CD4-positive, alpha-beta T cell (primary cell): ENCODE results near the gene ZNF319. TPM values are rescaled to one million over a fixed set of nuclear protein-coding genes. Genes with fewer than 3 reads are reported as not detected.

Source experiments
- ATAC-seq: fragments of 200-7000 bp; cut with Tn5 transposase; one replicate; pipeline ENCODE4 v1.10.0; 2022; ENCODE audit warnings: mild to moderate bottlenecking; ENCODE audit not compliant: poor library complexity
- CTCF ChIA-PET: fragments of 350-600 bp; sonication (Branson Sonifier 250); formaldehyde crosslinking; loops from one replicate; lab custom pipeline; 2021; ENCODE audit warnings: antibody characterized with exemption, inconsistent platforms; lab: Charles Lee
- POLR2A ChIA-PET: fragments of 350-600 bp; sonication (Branson Sonifier 250); formaldehyde crosslinking; loops from one replicate; lab custom pipeline; 2021; ENCODE audit warnings: antibody characterized with exemption, inconsistent platforms; lab: Charles Lee
- DNase-seq, 14 experiments: peaks; one replicate each; pipeline ENCODE4 v3.0.0-alpha.2; 2013 to 2020; ENCODE audit warnings: mixed read lengths in 2 of 14
- H3K27ac ChIP-seq, 2 donors: one replicate each; pipeline versions ENCODE4 v1.5.1 to v1.7.0; 2013; ENCODE audit warnings: low read length in 2 of 2, low read depth in 1 of 2, mild to moderate bottlenecking in 1 of 2
- H3K27me3 ChIP-seq, 2 experiments: 1 replicate in 1 of 2; 2 replicates in 1 of 2; pipeline versions ENCODE4 v1.6.1 to v1.7.0; 2013; ENCODE audit warnings: low read length in 2 of 2, control low read depth in 1 of 2, mild to moderate bottlenecking in 1 of 2, moderate library complexity in 1 of 2; ENCODE audit not compliant: insufficient read depth in 2 of 2, control insufficient read depth in 1 of 2
- H3K36me3 ChIP-seq: one replicate; pipeline ENCODE4 v1.6.1; 2013; ENCODE audit warnings: low read length, control low read depth; ENCODE audit not compliant: insufficient read depth
- H3K4me1 ChIP-seq: one replicate; pipeline ENCODE4 v1.6.1; 2013; ENCODE audit warnings: low read length, control low read depth; ENCODE audit not compliant: insufficient read depth
- H3K4me3 ChIP-seq: one replicate; pipeline ENCODE4 v1.5.1; 2013; ENCODE audit warnings: mild to moderate bottlenecking, low read length, moderate library complexity
- H3K9me3 ChIP-seq, 2 experiments: 1 replicate in 1 of 2; 2 replicates in 1 of 2; pipeline versions ENCODE4 v1.6.1 to v1.7.0; 2013; ENCODE audit warnings: low read length in 2 of 2, mild to moderate bottlenecking in 2 of 2, control low read depth in 1 of 2, moderate library complexity in 1 of 2; ENCODE audit not compliant: control insufficient read depth in 1 of 2, insufficient read depth in 1 of 2
- H3K27ac Mint-ChIP-seq: one replicate; pipeline ENCODE4 v1.8.0; 2020; ENCODE audit warnings: mixed read lengths
- H3K27me3 Mint-ChIP-seq: one replicate; pipeline ENCODE4 v1.8.0; 2021; ENCODE audit warnings: mixed read lengths
- H3K36me3 Mint-ChIP-seq: one replicate; pipeline ENCODE4 v1.8.0; 2021; ENCODE audit warnings: low read depth, mixed read lengths
- H3K4me1 Mint-ChIP-seq: one replicate; pipeline ENCODE4 v1.8.0; 2021; ENCODE audit warnings: low read depth, mixed read lengths
- H3K4me3 Mint-ChIP-seq: one replicate; pipeline ENCODE4 v1.8.0; 2020; ENCODE audit warnings: mild to moderate bottlenecking, mixed read lengths
- H3K9me3 Mint-ChIP-seq: one replicate; pipeline ENCODE4 v1.8.0; 2020; ENCODE audit warnings: mixed read lengths
- CTCF ChIP-seq: fragments of 200-600 bp; IDR thresholded peaks from one replicate; pipeline ENCODE4 v1.8.0; 2022; ENCODE audit warnings: antibody characterized with exemption, mild to moderate bottlenecking
- intact Hi-C, 2 experiments: fragments of 100-400 bp; cut with DNase I in 1 of 2; cut with micrococcal nuclease in 1 of 2; formaldehyde crosslinking; loops; one replicate each; pipeline versions ENCODE4 v1.15.1 to v1.9.0; 2023 to 2025; cut with DNase I, micrococcal nuclease
- total RNA-seq, 174 experiments: library from RNA in 2 of 174; stranded (reverse) in 2 of 174; gene quantifications; one replicate each; pipeline ENCODE4 v1.2.3 and lab custom pipeline; 2021 to 2026

The ZNF319 gene
- total RNA-seq, 2 experiments from 2014 or later, result 11.4 to 12.9 TPM

- DNase-seq (no peak), ATAC-seq (no peak)
- POLR2A ChIA-PET, result no interaction called here
- H3K27me3 Mint-ChIP-seq, result no peaks in the 10 kb centered on the region
- H3K36me3 Mint-ChIP-seq, result peaks cover 18% of the 10 kb centered on the region
- H3K36me3 ChIP-seq, result peaks cover 31% of the 10 kb centered on the region
- no peaks in the 10 kb centered on the region for H3K27me3 ChIP-seq
- no peak overlapping the region for H3K27ac ChIP-seq
- intact Hi-C loops, result loop anchor here in 1 of 2 experiments (10.0 kb wide), 1 partner anchor 633 kb away; the partner anchor contains the start of gene CNOT1
- no peak overlapping the region for H3K27ac Mint-ChIP-seq
- H3K4me3 ChIP-seq, result no peak overlapping the region
- CTCF ChIA-PET, result no interaction called here
- H3K4me1 Mint-ChIP-seq, result peaks cover 19% of the 10 kb centered on the region
- peaks cover 38% of the 10 kb centered on the region for H3K4me1 ChIP-seq
- no peak for TF ChIP-seq CTCF
- H3K9me3 Mint-ChIP-seq, result no peaks in the 10 kb centered on the region
- H3K9me3 ChIP-seq, result no peaks in the 10 kb centered on the region
- no peak overlapping the region for H3K4me3 Mint-ChIP-seq
Measured at GRCh38 chr16:57991551-57992059, 8.9 kb downstream of the ZNF319 start.

DNA sequence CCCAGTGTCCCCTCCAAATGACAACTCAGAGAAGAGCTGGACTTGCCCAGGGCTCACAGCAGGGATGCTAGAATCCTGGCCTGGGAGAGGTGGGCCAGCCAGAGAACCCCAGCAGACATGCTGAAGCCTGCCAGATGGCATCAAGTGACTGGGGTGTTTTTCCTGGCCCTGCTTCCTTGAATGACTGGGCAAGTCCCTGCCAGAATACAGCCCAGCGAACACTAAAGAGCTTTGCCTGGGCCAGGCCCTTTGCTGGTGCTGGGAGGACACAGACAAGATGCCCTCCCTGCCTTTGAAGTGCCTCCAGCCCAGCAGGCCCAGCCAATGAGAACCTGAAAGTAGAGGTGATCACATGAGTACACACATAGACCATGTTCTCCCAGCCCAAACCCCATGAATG, 11.5 kb downstream of the ZNF319 start:
- Histone ChIP-seq H3K27me3 (no peaks in the 10 kb centered on the region), H3K36me3 (peaks cover 9% of the 10 kb centered on the region), H3K27ac (no peak overlapping the region), H3K4me1 (peaks cover 31% of the 10 kb centered on the region), H3K9me3 (no peaks in the 10 kb centered on the region), H3K4me3 (no peak overlapping the region)
- Mint-ChIP-seq H3K36me3 (no peaks in the 10 kb centered on the region), H3K4me3 (no peak overlapping the region), H3K4me1 (peaks cover 15% of the 10 kb centered on the region), H3K27ac (no peak overlapping the region), H3K9me3 (no peaks in the 10 kb centered on the region), H3K27me3 (no peaks in the 10 kb centered on the region)
- TF ChIP-seq CTCF, result no peak
- ATAC-seq (no peak), DNase-seq (no peak)
- POLR2A ChIA-PET, result interaction anchor here (2.4 kb wide), 1 partner anchor 10 kb away, joined by 13 read pairs; no protein-coding TSS in a partner anchor
- CTCF ChIA-PET, result interaction anchor here (1.2 kb wide), 1 partner anchor 12 kb away, joined by 3 read pairs; the partner anchor contains the start of gene USB1
- intact Hi-C loops, result loop anchor here in 1 of 2 experiments (5.0 kb wide), 1 partner anchor 252 kb away; the partner anchor contains the start of gene KATNB1

GRCh38 chr16:57987441-57988177, 12.9 kb downstream of the ZNF319 start:
- CTCF ChIA-PET, result interaction anchor here (1.7 kb wide), 1 partner anchor 13 kb away, joined by 5 read pairs; the partner anchor contains the start of gene ZNF319
- no peaks in the 10 kb centered on the region for H3K36me3 Mint-ChIP-seq

More at GRCh38 chr16:57987441-57988177, 12.9 kb downstream of the ZNF319 start:
- no peaks in the 10 kb centered on the region for H3K27me3 ChIP-seq
- TF ChIP-seq CTCF, result no peak
- Mint-ChIP-seq H3K4me3 (no peak overlapping the region), H3K27ac (peak overlapping the region; percentile 32), H3K9me3 (no peaks in the 10 kb centered on the region), H3K27me3 (no peaks in the 10 kb centered on the region), H3K4me1 (peaks cover 15% of the 10 kb centered on the region)
- intact Hi-C loops, result loop anchor here in 1 of 2 experiments (5.0 kb wide), 1 partner anchor 250 kb away; the partner anchor contains the start of gene KATNB1
- ATAC-seq (no peak), DNase-seq (peak in 1 of 14 experiments; percentile 14)
- H3K9me3 ChIP-seq, result no peaks in the 10 kb centered on the region
- no peak overlapping the region for H3K4me3 ChIP-seq
- peaks cover 22% of the 10 kb centered on the region for H3K4me1 ChIP-seq
- H3K36me3 ChIP-seq, result no peaks in the 10 kb centered on the region
- POLR2A ChIA-PET, result no interaction called here
- no peak overlapping the region for H3K27ac ChIP-seq
